ENCODE measurements around the gene CDKAL1.

GRCh38 chr6:20699402-20699801 is 165.1 kb downstream of the CDKAL1 start:
- no peak for TF ChIP-seq ZNF8 (CRISPR knock-in tag; IDR thresholded peaks at IDR 0.05)
- no peak for TF ChIP-seq ZFP3 (CRISPR knock-in tag; IDR thresholded peaks at IDR 0.05)
- TF ChIP-seq, protein P1, sequence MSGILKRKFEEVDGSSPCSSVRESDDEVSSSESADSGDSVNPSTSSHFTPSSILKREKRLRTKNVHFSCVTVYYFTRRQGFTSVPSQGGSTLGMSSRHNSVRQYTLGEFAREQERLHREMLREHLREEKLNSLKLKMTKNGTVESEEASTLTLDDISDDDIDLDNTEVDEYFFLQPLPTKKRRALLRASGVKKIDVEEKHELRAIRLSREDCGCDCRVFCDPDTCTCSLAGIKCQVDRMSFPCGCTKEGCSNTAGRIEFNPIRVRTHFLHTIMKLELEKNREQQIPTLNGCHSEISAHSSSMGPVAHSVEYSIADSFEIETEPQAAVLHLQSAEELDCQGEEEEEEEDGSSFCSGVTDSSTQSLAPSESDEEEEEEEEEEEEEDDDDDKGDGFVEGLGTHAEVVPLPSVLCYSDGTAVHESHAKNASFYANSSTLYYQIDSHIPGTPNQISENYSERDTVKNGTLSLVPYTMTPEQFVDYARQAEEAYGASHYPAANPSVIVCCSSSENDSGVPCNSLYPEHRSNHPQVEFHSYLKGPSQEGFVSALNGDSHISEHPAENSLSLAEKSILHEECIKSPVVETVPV (CRISPR knock-in tag; IDR thresholded peaks at IDR 0.05) = no peak
- no peak for TF ChIP-seq ZNF565 (CRISPR knock-in tag; conservative IDR thresholded peaks at IDR 0.05; ENCODE audit: low read depth)
- TF ChIP-seq PATZ1 (CRISPR knock-in tag; IDR thresholded peaks at IDR 0.05; ENCODE audit: borderline replicate concordance) = no peak
- no peak for TF ChIP-seq ESRRG (CRISPR knock-in tag; IDR thresholded peaks at IDR 0.05)
- TF ChIP-seq, protein P2, sequence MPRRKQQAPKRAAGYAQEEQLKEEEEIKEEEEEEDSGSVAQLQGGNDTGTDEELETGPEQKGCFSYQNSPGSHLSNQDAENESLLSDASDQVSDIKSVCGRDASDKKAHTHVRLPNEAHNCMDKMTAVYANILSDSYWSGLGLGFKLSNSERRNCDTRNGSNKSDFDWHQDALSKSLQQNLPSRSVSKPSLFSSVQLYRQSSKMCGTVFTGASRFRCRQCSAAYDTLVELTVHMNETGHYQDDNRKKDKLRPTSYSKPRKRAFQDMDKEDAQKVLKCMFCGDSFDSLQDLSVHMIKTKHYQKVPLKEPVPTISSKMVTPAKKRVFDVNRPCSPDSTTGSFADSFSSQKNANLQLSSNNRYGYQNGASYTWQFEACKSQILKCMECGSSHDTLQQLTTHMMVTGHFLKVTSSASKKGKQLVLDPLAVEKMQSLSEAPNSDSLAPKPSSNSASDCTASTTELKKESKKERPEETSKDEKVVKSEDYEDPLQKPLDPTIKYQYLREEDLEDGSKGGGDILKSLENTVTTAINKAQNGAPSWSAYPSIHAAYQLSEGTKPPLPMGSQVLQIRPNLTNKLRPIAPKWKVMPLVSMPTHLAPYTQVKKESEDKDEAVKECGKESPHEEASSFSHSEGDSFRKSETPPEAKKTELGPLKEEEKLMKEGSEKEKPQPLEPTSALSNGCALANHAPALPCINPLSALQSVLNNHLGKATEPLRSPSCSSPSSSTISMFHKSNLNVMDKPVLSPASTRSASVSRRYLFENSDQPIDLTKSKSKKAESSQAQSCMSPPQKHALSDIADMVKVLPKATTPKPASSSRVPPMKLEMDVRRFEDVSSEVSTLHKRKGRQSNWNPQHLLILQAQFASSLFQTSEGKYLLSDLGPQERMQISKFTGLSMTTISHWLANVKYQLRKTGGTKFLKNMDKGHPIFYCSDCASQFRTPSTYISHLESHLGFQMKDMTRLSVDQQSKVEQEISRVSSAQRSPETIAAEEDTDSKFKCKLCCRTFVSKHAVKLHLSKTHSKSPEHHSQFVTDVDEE (CRISPR knock-in tag; IDR thresholded peaks at IDR 0.05) = no peak

All from SK-N-SH treated with all-trans-retinoic acid at 6 μM for 48 hours (cell line).